H1 (cell line): ENCODE data around the gene ABCF3.

ENCODE experiments used
- BRCA1 ChIP-seq: IDR thresholded peaks from 2 replicates; pipeline ENCODE4 v1.6.1; 2012; ENCODE audit warnings: low read depth, low read length, improper control_type of control experiment
- CTCF ChIP-seq, 3 experiments: IDR thresholded peaks; 1 replicate in 2 of 3; 2 replicates in 1 of 3; pipeline versions ENCODE4 v1.5.1 to v1.6.1; 2011; ENCODE audit warnings: low read length in 3 of 3, mild to moderate bottlenecking in 3 of 3, inconsistent platforms in 2 of 3, low read depth in 1 of 3, moderate library complexity in 1 of 3; ENCODE audit not compliant: insufficient read depth in 1 of 3; ENCODE audit errors: control extremely low read depth in 1 of 3
- KDM5A ChIP-seq: fragments of 200-600 bp; IDR thresholded peaks from 2 replicates; pipeline ENCODE4 v1.7.1; 2012; ENCODE audit warnings: mild to moderate bottlenecking, low read length, inconsistent platforms, mixed read lengths
- POLR2A ChIP-seq, 2 experiments: IDR thresholded peaks; 1 replicate in 1 of 2; 2 replicates in 1 of 2; pipeline ENCODE4 v1.6.1; 2011; ENCODE audit warnings: low read depth in 2 of 2, low read length in 2 of 2, mild to moderate bottlenecking in 2 of 2; ENCODE audit errors: control extremely low read depth in 1 of 2
- POLR2AphosphoS5 ChIP-seq: IDR thresholded peaks from 2 replicates; pipeline ENCODE4 v1.6.1; 2011; ENCODE audit warnings: low read depth, low read length
- SUZ12 ChIP-seq: fragments of 200-600 bp; sonication (generic); IDR thresholded peaks from 2 replicates; pipeline ENCODE4 v1.6.1; 2012; ENCODE audit warnings: mild to moderate bottlenecking, inconsistent platforms, low read length, moderate library complexity, mixed read lengths

GRCh38 chr3:184178521-184179138 is 7.4 kb upstream of the ABCF3 start:
- TF ChIP-seq POLR2A (IDR thresholded peaks at IDR 0.05; ENCODE audit: control extremely low read depth in 1 of 2, low read depth in 2 of 2, low read length in 2 of 2) (no peak), BRCA1 (no peak), POLR2AphosphoS5 (no peak), CTCF (IDR thresholded peaks at IDR 0.05; ENCODE audit: control extremely low read depth in 1 of 3, insufficient read depth in 1 of 3, low read depth in 1 of 3, low read length in 3 of 3) (no peak), SUZ12 (no peak), KDM5A (no peak)
